HCT116 (cell line): ENCODE results near the gene GABBR2. TPM values are rescaled to one million over a fixed set of nuclear protein-coding genes. Genes with fewer than 3 reads are reported as not detected.

Source experiments
- ATAC-seq: fragments of 200-7000 bp; cut with Tn5 transposase; 2 replicates; pipeline ENCODE4 v1.9.1; 2020; ENCODE audit warnings: mild to moderate bottlenecking, moderate library complexity
- BruUV-seq: library from RNA; stranded (reverse); fragments of 400-500 nt; replicated peaks from 2 replicates; lab custom pipeline; 2021; lab: Mats Ljungman, UMichigan
- CTCF ChIA-PET: fragments of 300-600 bp; sonication (Branson Sonifier 250); formaldehyde crosslinking; loops from one replicate; lab custom pipeline; 2021; ENCODE audit warnings: antibody characterized with exemption; lab: Charles Lee
- POLR2A ChIA-PET: fragments of 300-600, 350-600 bp; sonication (Branson Sonifier 250); formaldehyde crosslinking; loops from one replicate; lab custom pipeline; 2021; ENCODE audit warnings: antibody characterized with exemption; lab: Charles Lee
- RAD21 ChIA-PET, 2 experiments: fragments of 300-600 bp; sonication (Branson Sonifier 250); formaldehyde crosslinking; loops; one replicate each; lab custom pipeline; 2023; ENCODE audit warnings: low total read pairs in 2 of 2; ENCODE audit not compliant: uncharacterized antibody in 2 of 2, unreplicated experiment in 2 of 2, low non-redundant PET in 1 of 2; lab: Charles Lee
- DNase-seq: peaks from one replicate; pipeline ENCODE4 v3.0.0-alpha.2; 2010; ENCODE audit warnings: low read depth, low spot score
- H2AFZ ChIP-seq: fragments of 200-600 bp; shearing (Covaris generic), sonication (generic); 2 replicates; pipeline ENCODE4 v1.6.1; 2017; ENCODE audit warnings: low read depth, mixed run types, mixed read lengths, antibody characterized with exemption, low read length; ENCODE audit not compliant: poor library complexity, severe bottlenecking
- H3K27ac ChIP-seq: 2 replicates; pipeline ENCODE4 v1.5.1; 2012; ENCODE audit warnings: low read depth, low read length
- H3K27me3 ChIP-seq: fragments of 200-600 bp; sonication (generic); 2 replicates; pipeline ENCODE4 v1.6.1; 2016; ENCODE audit warnings: mixed run types, low read length, mixed read lengths; ENCODE audit not compliant: insufficient read depth
- H3K36me3 ChIP-seq, 2 experiments: fragments of 200-500 bp in 1 of 2; fragments of 200-600 bp in 1 of 2; sonication (Bioruptor generic) in 1 of 2; sonication (generic) in 1 of 2; 2 replicates each; pipeline versions ENCODE4 v1.5.1 to v1.6.1; 2014 to 2016; ENCODE audit warnings: low read length in 2 of 2, inconsistent platforms in 1 of 2, mixed read lengths in 1 of 2, mixed run types in 1 of 2; ENCODE audit not compliant: insufficient read depth in 2 of 2, control insufficient read depth in 1 of 2
- H3K4me1 ChIP-seq, 2 experiments: fragments of 200-600 bp in 1 of 2; sonication (generic) in 1 of 2; 2 replicates each; pipeline versions ENCODE4 v1.5.1 to v1.6.1; 2012 to 2017; ENCODE audit warnings: low read length in 2 of 2, inconsistent platforms in 1 of 2, mild to moderate bottlenecking in 1 of 2, mixed read lengths in 1 of 2, mixed run types in 1 of 2, moderate library complexity in 1 of 2; ENCODE audit not compliant: insufficient read depth in 2 of 2, control insufficient read depth in 1 of 2
- H3K4me2 ChIP-seq: fragments of 200-600 bp; sonication (generic); 2 replicates; pipeline ENCODE4 v1.6.1; 2017; ENCODE audit warnings: mixed run types, low read length, mixed read lengths
- H3K4me3 ChIP-seq, 2 experiments: fragments of 200-600 bp in 1 of 2; sonication (generic) in 1 of 2; replicated peaks in 1 of 2; 2 replicates each; pipeline ENCODE4 v1.5.1; 2011 to 2016; ENCODE audit warnings: low read length in 2 of 2, control low read depth in 1 of 2, low read depth in 1 of 2, mild to moderate bottlenecking in 1 of 2, mixed read lengths in 1 of 2, mixed run types in 1 of 2
- H3K79me2 ChIP-seq: fragments of 200-600 bp; sonication (generic); 2 replicates; pipeline ENCODE4 v1.6.1; 2017; ENCODE audit warnings: mild to moderate bottlenecking, mixed run types, low read length, moderate library complexity, mixed read lengths; ENCODE audit not compliant: insufficient read depth
- H3K9ac ChIP-seq: fragments of 200-600 bp; sonication (generic); 2 replicates; pipeline ENCODE4 v1.6.1; 2016; ENCODE audit warnings: low read length, mixed read lengths
- H3K9me2 ChIP-seq: fragments of 200-600 bp; sonication (generic), shearing (Covaris generic); 2 replicates; pipeline ENCODE4 v1.6.1; 2017; ENCODE audit warnings: mixed run types, mild to moderate bottlenecking, moderate library complexity; ENCODE audit not compliant: insufficient read depth
- H3K9me3 ChIP-seq, 2 experiments: fragments of 200-500 bp in 1 of 2; fragments of 200-600 bp in 1 of 2; sonication (Bioruptor generic) in 1 of 2; sonication (generic) in 1 of 2; 2 replicates each; pipeline ENCODE4 v1.6.1; 2014 to 2017; ENCODE audit warnings: low read length in 2 of 2, mixed read lengths in 2 of 2, inconsistent platforms in 1 of 2, low read depth in 1 of 2, mild to moderate bottlenecking in 1 of 2, mixed run types in 1 of 2, moderate library complexity in 1 of 2; ENCODE audit not compliant: control insufficient read depth in 1 of 2, insufficient read depth in 1 of 2
- H4K20me1 ChIP-seq: fragments of 200-600 bp; sonication (generic), shearing (Covaris generic); 2 replicates; pipeline ENCODE4 v1.6.1; 2017; ENCODE audit warnings: mixed run types, mild to moderate bottlenecking, moderate library complexity; ENCODE audit not compliant: insufficient read depth
- EZH2 ChIP-seq: fragments of 200-600 bp; sonication (generic); IDR thresholded peaks from 2 replicates; pipeline ENCODE4 v1.6.1; 2017; ENCODE audit warnings: antibody characterized with exemption, mixed run types
- POLR2A ChIP-seq: IDR thresholded peaks from 2 replicates; pipeline ENCODE4 v1.7.0; 2011; ENCODE audit warnings: borderline replicate concordance; ENCODE audit not compliant: insufficient read depth, insufficient read length; ENCODE audit errors: extremely low read depth
- RAD21 ChIP-seq: IDR thresholded peaks from 2 replicates; pipeline ENCODE4 v1.6.1; 2012; ENCODE audit warnings: low read depth, mild to moderate bottlenecking
- intact Hi-C: fragments of 100-400 bp; cut with micrococcal nuclease; formaldehyde crosslinking; loops from 2 replicates; pipeline ENCODE4 v1.10.0; 2022
- total RNA-seq: library from RNA; stranded (reverse); gene quantifications from one replicate; pipeline ENCODE4 v1.2.1, GENCODE V29; 2021; ENCODE audit not compliant: unreplicated experiment
- TF ChIP-seq, protein P1 (sequence below): IDR thresholded peaks from 2 replicates; pipeline ENCODE4 v1.6.1; 2011; ENCODE audit warnings: mild to moderate bottlenecking, low read length, moderate library complexity; ENCODE audit not compliant: insufficient replicate concordance; ENCODE audit errors: extremely low read depth
- TF ChIP-seq, protein P2 (sequence below): IDR thresholded peaks from 2 replicates; pipeline ENCODE4 v1.6.1; 2012; ENCODE audit warnings: low read depth
- TF ChIP-seq, protein P3 (sequence below): IDR thresholded peaks from 2 replicates; pipeline ENCODE4 v1.6.1; 2012

GABBR2 gene
- total RNA-seq, 1 experiment from 2014 or later, result 0.15 TPM

DNA sequence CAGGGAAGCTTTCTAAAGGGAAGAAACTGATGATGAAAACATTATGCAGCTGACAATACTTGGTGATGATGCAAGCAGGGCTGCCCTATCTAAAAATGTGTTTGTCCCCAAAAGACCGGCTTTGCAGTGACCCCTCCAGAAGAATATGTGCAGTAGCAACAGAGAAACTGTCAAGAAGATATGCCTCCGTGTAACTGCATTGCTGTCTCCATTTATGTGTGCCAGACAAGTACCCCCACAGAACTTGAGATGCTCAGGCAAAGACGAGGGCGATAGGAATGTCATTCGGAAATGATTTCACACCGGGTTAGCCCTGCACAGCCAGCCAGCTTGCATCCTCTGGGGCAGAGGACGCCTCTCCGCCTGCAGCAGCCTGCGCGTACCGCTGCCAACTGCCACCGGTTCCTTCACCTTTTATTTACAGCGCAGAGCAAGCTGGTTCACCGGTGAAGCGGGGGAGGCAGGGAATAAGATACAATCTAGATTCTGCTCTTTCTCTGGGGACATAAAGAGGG lies 2.0 kb downstream of the GABBR2 start:
- Histone ChIP-seq H3K27ac (no peak overlapping the region), H3K9me2 (no peaks in the 10 kb centered on the region), H3K36me3 (no peaks in the 10 kb centered on the region), H2AFZ (no peak overlapping the region), H3K9me3 (no peaks in the 10 kb centered on the region), H3K9ac (no peak overlapping the region), H3K79me2 (no peaks in the 10 kb centered on the region), H3K4me3 (no peak overlapping the region), H3K4me2 (peak overlapping the region; percentile 44; the same call in 1 of the 2 replicates), H3K27me3 (peaks cover 10% of the 10 kb centered on the region), H4K20me1 (no peaks in the 10 kb centered on the region), H3K4me1 (no peaks in the 10 kb centered on the region)
- CTCF ChIA-PET, result interaction anchor here (0.9 kb wide), 1 partner anchor 170 kb away, joined by 3 read pairs; no protein-coding TSS in a partner anchor
- BruUV-seq, result no TSS peak
- intact Hi-C loops, result loop anchor here (1.0 kb wide), 1 partner anchor 391 kb away; no protein-coding TSS in a partner anchor
- no peak for DNase-seq
- POLR2A ChIA-PET, result no interaction called here
- peak; percentile 24; the same call in 1 of the 2 replicates for ATAC-seq
- RAD21 ChIA-PET, result no interaction called here
- TF ChIP-seq, protein P1, sequence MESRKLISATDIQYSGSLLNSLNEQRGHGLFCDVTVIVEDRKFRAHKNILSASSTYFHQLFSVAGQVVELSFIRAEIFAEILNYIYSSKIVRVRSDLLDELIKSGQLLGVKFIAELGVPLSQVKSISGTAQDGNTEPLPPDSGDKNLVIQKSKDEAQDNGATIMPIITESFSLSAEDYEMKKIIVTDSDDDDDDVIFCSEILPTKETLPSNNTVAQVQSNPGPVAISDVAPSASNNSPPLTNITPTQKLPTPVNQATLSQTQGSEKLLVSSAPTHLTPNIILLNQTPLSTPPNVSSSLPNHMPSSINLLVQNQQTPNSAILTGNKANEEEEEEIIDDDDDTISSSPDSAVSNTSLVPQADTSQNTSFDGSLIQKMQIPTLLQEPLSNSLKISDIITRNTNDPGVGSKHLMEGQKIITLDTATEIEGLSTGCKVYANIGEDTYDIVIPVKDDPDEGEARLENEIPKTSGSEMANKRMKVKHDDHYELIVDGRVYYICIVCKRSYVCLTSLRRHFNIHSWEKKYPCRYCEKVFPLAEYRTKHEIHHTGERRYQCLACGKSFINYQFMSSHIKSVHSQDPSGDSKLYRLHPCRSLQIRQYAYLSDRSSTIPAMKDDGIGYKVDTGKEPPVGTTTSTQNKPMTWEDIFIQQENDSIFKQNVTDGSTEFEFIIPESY, result no peak
- TF ChIP-seq, protein P2, sequence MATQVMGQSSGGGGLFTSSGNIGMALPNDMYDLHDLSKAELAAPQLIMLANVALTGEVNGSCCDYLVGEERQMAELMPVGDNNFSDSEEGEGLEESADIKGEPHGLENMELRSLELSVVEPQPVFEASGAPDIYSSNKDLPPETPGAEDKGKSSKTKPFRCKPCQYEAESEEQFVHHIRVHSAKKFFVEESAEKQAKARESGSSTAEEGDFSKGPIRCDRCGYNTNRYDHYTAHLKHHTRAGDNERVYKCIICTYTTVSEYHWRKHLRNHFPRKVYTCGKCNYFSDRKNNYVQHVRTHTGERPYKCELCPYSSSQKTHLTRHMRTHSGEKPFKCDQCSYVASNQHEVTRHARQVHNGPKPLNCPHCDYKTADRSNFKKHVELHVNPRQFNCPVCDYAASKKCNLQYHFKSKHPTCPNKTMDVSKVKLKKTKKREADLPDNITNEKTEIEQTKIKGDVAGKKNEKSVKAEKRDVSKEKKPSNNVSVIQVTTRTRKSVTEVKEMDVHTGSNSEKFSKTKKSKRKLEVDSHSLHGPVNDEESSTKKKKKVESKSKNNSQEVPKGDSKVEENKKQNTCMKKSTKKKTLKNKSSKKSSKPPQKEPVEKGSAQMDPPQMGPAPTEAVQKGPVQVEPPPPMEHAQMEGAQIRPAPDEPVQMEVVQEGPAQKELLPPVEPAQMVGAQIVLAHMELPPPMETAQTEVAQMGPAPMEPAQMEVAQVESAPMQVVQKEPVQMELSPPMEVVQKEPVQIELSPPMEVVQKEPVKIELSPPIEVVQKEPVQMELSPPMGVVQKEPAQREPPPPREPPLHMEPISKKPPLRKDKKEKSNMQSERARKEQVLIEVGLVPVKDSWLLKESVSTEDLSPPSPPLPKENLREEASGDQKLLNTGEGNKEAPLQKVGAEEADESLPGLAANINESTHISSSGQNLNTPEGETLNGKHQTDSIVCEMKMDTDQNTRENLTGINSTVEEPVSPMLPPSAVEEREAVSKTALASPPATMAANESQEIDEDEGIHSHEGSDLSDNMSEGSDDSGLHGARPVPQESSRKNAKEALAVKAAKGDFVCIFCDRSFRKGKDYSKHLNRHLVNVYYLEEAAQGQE, result no peak
- no peak for TF ChIP-seq RAD21
- no peak for TF ChIP-seq POLR2A
- TF ChIP-seq, protein P3, sequence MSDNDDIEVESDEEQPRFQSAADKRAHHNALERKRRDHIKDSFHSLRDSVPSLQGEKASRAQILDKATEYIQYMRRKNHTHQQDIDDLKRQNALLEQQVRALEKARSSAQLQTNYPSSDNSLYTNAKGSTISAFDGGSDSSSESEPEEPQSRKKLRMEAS, result no peak
- no peak for TF ChIP-seq EZH2
